Activated CD8-positive, alpha-beta memory T cell treated with anti-CD3 and anti-CD28 coated beads, Interleukin-2, amount 10 ng/mL, durations not matched to agents 7 days and 5 days (primary cell): ENCODE results near the gene ETV6. TPM values are rescaled to one million over a fixed set of nuclear protein-coding genes. Genes with fewer than 3 reads are reported as not detected.

Source experiments
- ATAC-seq: fragments of 150-1000 bp; cut with Tn5 transposase; one replicate; pipeline ENCODE4 v1.10.0; 2021; ENCODE audit warnings: moderate library complexity
- CTCF ChIA-PET: fragments of 350-600 bp; sonication (Branson Sonifier 250); formaldehyde crosslinking; loops from one replicate; lab custom pipeline; 2021; ENCODE audit warnings: antibody characterized with exemption; lab: Charles Lee
- DNase-seq: peaks from one replicate; pipeline ENCODE4 v3.0.0-alpha.2; 2020
- H3K27ac Mint-ChIP-seq: one replicate; pipeline ENCODE4 v1.8.0; 2021; ENCODE audit warnings: mild to moderate bottlenecking, mixed read lengths
- H3K27me3 Mint-ChIP-seq: one replicate; pipeline ENCODE4 v1.8.0; 2021; ENCODE audit warnings: mixed read lengths
- H3K36me3 Mint-ChIP-seq: one replicate; pipeline ENCODE4 v1.8.0; 2021; ENCODE audit warnings: mild to moderate bottlenecking, mixed read lengths
- H3K4me1 Mint-ChIP-seq: one replicate; pipeline ENCODE4 v1.8.0; 2021; ENCODE audit warnings: mixed read lengths
- H3K4me3 Mint-ChIP-seq: one replicate; pipeline ENCODE4 v1.8.0; 2021; ENCODE audit warnings: mild to moderate bottlenecking, moderate library complexity, mixed read lengths
- H3K9me3 Mint-ChIP-seq: one replicate; pipeline ENCODE4 v1.8.0; 2022; ENCODE audit warnings: low read depth, mixed read lengths
- total RNA-seq, 2 experiments: library from RNA; stranded (reverse); gene quantifications; one replicate each; pipeline ENCODE4 v1.2.3, GENCODE V29; 2021

The ETV6 gene
- total RNA-seq, 2 experiments from 2014 or later: 29.4 to 32.6 TPM

GRCh38 chr12:11734580-11735180 is 85.2 kb downstream of the ETV6 start:
- ATAC-seq: no peak
- Mint-ChIP-seq H3K36me3 (peaks cover 6% of the 10 kb centered on the region), H3K4me3 (no peak overlapping the region), H3K9me3 (no peaks in the 10 kb centered on the region), H3K4me1 (peaks cover 29% of the 10 kb centered on the region), H3K27ac (no peak overlapping the region), H3K27me3 (no peaks in the 10 kb centered on the region)
- CTCF ChIA-PET: interaction anchor here (0.8 to 1.6 kb wide), 2 partner anchors 20 to 24 kb away, joined by 3 to 5 read pairs; no protein-coding TSS in a partner anchor
- no peak for DNase-seq

- H3K4me1 Mint-ChIP-seq: peaks cover 2% of the 10 kb centered on the region
- no peaks in the 10 kb centered on the region for H3K27me3 Mint-ChIP-seq
- CTCF ChIA-PET: interaction anchor here (0.7 kb wide), 1 partner anchor 9 kb away, joined by 5 read pairs; no protein-coding TSS in a partner anchor
These were observed 89.0 kb downstream of the ETV6 start for GRCh38 chr12:11738450-11738849.

GRCh38 chr12:11739980-11740577 is 90.6 kb downstream of the ETV6 start:
- no peak for DNase-seq
- Mint-ChIP-seq H3K4me1 (peaks cover 1% of the 10 kb centered on the region), H3K27me3 (no peaks in the 10 kb centered on the region), H3K27ac (no peak overlapping the region), H3K9me3 (no peaks in the 10 kb centered on the region), H3K4me3 (no peak overlapping the region), H3K36me3 (peaks cover 2% of the 10 kb centered on the region)
- CTCF ChIA-PET: no interaction called here
- ATAC-seq: no peak

More at GRCh38 chr12:11738450-11738849, 89.0 kb downstream of the ETV6 start:
- DNase-seq: no peak
- Mint-ChIP-seq H3K36me3 (peaks cover 3% of the 10 kb centered on the region), H3K27ac (no peak overlapping the region), H3K4me3 (no peak overlapping the region), H3K9me3 (no peaks in the 10 kb centered on the region)
- no peak for ATAC-seq

GRCh38 chr12:11741434-11742092 is 92.1 kb downstream of the ETV6 start:
- peaks cover 1% of the 10 kb centered on the region for H3K4me1 Mint-ChIP-seq
- ATAC-seq (no peak), DNase-seq (no peak)
- no peaks in the 10 kb centered on the region for H3K27me3 Mint-ChIP-seq
- H3K36me3 Mint-ChIP-seq: no peaks in the 10 kb centered on the region
- CTCF ChIA-PET: interaction anchor here (1.2 kb wide), 1 partner anchor 292 kb away, joined by 3 read pairs; no protein-coding TSS in a partner anchor
- H3K9me3 Mint-ChIP-seq: no peaks in the 10 kb centered on the region
- no peak overlapping the region for H3K27ac Mint-ChIP-seq
- no peak overlapping the region for H3K4me3 Mint-ChIP-seq

GRCh38 chr12:11743423-11744409 is 94.2 kb downstream of the ETV6 start:
- no peak for DNase-seq
- H3K27me3 Mint-ChIP-seq: no peaks in the 10 kb centered on the region
- no peaks in the 10 kb centered on the region for H3K9me3 Mint-ChIP-seq
- no peak overlapping the region for H3K4me3 Mint-ChIP-seq
- no peak overlapping the region for H3K27ac Mint-ChIP-seq
- peaks cover 2% of the 10 kb centered on the region for H3K36me3 Mint-ChIP-seq
- ATAC-seq: no peak
- H3K4me1 Mint-ChIP-seq: peaks cover under 1% of the 10 kb centered on the region
- CTCF ChIA-PET: no interaction called here

- ATAC-seq (no peak), DNase-seq (no peak)
- Mint-ChIP-seq H3K4me1 (peaks cover 1% of the 10 kb centered on the region), H3K27ac (no peak overlapping the region), H3K9me3 (no peaks in the 10 kb centered on the region), H3K36me3 (peaks cover 2% of the 10 kb centered on the region), H3K4me3 (no peak overlapping the region), H3K27me3 (no peaks in the 10 kb centered on the region)
- CTCF ChIA-PET: no interaction called here
These were observed 94.9 kb downstream of the ETV6 start for GRCh38 chr12:11744410-11744801.

GRCh38 chr12:11745113-11745512 is 95.6 kb downstream of the ETV6 start:
- DNase-seq (no peak), ATAC-seq (no peak)
- CTCF ChIA-PET: no interaction called here
- H3K9me3 Mint-ChIP-seq: no peaks in the 10 kb centered on the region
- H3K27ac Mint-ChIP-seq: no peak overlapping the region
- H3K36me3 Mint-ChIP-seq: peaks cover 4% of the 10 kb centered on the region
- H3K4me1 Mint-ChIP-seq: peaks cover 2% of the 10 kb centered on the region
- no peaks in the 10 kb centered on the region for H3K27me3 Mint-ChIP-seq
- no peak overlapping the region for H3K4me3 Mint-ChIP-seq

- Mint-ChIP-seq H3K27ac (no peak overlapping the region), H3K36me3 (peaks cover 4% of the 10 kb centered on the region), H3K4me3 (no peak overlapping the region), H3K27me3 (no peaks in the 10 kb centered on the region), H3K4me1 (peaks cover 2% of the 10 kb centered on the region), H3K9me3 (no peaks in the 10 kb centered on the region)
- CTCF ChIA-PET: no interaction called here
- DNase-seq (no peak), ATAC-seq (no peak)
These were observed 96.7 kb downstream of the ETV6 start for GRCh38 chr12:11746024-11746771.

GRCh38 chr12:11746940-11747716 is 97.7 kb downstream of the ETV6 start:
- Mint-ChIP-seq H3K27ac (no peak overlapping the region), H3K9me3 (no peaks in the 10 kb centered on the region), H3K4me3 (no peak overlapping the region), H3K27me3 (no peaks in the 10 kb centered on the region), H3K36me3 (peaks cover 5% of the 10 kb centered on the region), H3K4me1 (peaks cover 2% of the 10 kb centered on the region)
- DNase-seq (no peak), ATAC-seq (no peak)
- CTCF ChIA-PET: no interaction called here

GRCh38 chr12:11747969-11748368 is 98.5 kb downstream of the ETV6 start:
- no peak for ATAC-seq
- Mint-ChIP-seq H3K36me3 (peaks cover 5% of the 10 kb centered on the region), H3K4me3 (no peak overlapping the region)

GRCh38 chr12:11748903-11749302 is 99.4 kb downstream of the ETV6 start:
- no peaks in the 10 kb centered on the region for H3K27me3 Mint-ChIP-seq
- CTCF ChIA-PET: no interaction called here
- ATAC-seq (no peak), DNase-seq (no peak)
- no peak overlapping the region for H3K4me3 Mint-ChIP-seq
- H3K27ac Mint-ChIP-seq: no peak overlapping the region
- H3K9me3 Mint-ChIP-seq: no peaks in the 10 kb centered on the region
- H3K36me3 Mint-ChIP-seq: peaks cover 5% of the 10 kb centered on the region
- peaks cover 2% of the 10 kb centered on the region for H3K4me1 Mint-ChIP-seq

More at GRCh38 chr12:11747969-11748368, 98.5 kb downstream of the ETV6 start:
- Mint-ChIP-seq H3K27me3 (no peaks in the 10 kb centered on the region), H3K4me1 (peaks cover 2% of the 10 kb centered on the region), H3K9me3 (no peaks in the 10 kb centered on the region), H3K27ac (no peak overlapping the region)
- DNase-seq: no peak
- CTCF ChIA-PET: no interaction called here
